ENCODE measurements around the gene CFAP44. TPM values are rescaled to one million over a fixed set of nuclear protein-coding genes. Genes with fewer than 3 reads are reported as not detected.
"Not testable (repeated sequence)": the region's sequence is repeated elsewhere in the genome, so short reads cannot be mapped to it uniquely, and the experiment has no call there.

The CFAP44 gene
- total RNA-seq, 1 donor = 5.8 TPM

DNA sequence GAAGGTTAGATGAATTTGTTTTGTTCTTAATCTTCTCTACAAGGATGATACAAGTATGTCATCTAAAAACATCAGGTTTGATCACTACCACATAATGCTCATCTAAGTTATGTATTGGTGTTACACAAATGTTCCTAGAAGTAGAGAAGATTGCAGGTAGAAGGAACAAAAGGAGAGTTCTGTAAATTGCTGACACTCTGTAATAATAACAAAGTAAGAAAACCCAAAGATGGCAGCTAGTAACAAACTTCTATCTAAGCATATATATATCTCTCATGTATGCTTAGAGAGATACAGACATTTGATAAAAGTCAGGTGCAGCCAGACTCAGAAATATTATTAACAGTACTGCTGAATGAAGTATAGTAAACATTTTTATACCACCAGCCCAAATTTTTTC, 20.2 kb upstream of the CFAP44 start:
- H3K4me3 ChIP-seq (ENCODE audit: insufficient read depth, low read length) = no peak overlapping the region
- no peaks in the 10 kb centered on the region for H3K36me3 ChIP-seq (ENCODE audit: insufficient read depth, low read length)
- H3K79me2 ChIP-seq (ENCODE audit: insufficient read depth, low read length) = no peaks in the 10 kb centered on the region
- no peaks in the 10 kb centered on the region for H4K20me1 ChIP-seq (ENCODE audit: insufficient read depth, low read length)
- H2AFZ ChIP-seq (ENCODE audit: low read length) = no peak overlapping the region
- H3K4me2 ChIP-seq (ENCODE audit: insufficient read depth, low read length) = no peak overlapping the region
- TF ChIP-seq, protein P1, sequence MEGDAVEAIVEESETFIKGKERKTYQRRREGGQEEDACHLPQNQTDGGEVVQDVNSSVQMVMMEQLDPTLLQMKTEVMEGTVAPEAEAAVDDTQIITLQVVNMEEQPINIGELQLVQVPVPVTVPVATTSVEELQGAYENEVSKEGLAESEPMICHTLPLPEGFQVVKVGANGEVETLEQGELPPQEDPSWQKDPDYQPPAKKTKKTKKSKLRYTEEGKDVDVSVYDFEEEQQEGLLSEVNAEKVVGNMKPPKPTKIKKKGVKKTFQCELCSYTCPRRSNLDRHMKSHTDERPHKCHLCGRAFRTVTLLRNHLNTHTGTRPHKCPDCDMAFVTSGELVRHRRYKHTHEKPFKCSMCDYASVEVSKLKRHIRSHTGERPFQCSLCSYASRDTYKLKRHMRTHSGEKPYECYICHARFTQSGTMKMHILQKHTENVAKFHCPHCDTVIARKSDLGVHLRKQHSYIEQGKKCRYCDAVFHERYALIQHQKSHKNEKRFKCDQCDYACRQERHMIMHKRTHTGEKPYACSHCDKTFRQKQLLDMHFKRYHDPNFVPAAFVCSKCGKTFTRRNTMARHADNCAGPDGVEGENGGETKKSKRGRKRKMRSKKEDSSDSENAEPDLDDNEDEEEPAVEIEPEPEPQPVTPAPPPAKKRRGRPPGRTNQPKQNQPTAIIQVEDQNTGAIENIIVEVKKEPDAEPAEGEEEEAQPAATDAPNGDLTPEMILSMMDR (IDR thresholded peaks at IDR 0.05; ENCODE audit: extremely low read depth, low read depth, low read length) = no peak
- no peak for DNase-seq (ENCODE audit: insufficient read length, low spot score, missing footprints)
- H3K27ac ChIP-seq (ENCODE audit: low read depth, low read length) = no peak overlapping the region
- H3K9me3 ChIP-seq (ENCODE audit: low read depth, low read length) = no peaks in the 10 kb centered on the region
- no peaks in the 10 kb centered on the region for H3K27me3 ChIP-seq (ENCODE audit: insufficient read depth, low read length)
- H3K4me1 ChIP-seq (ENCODE audit: insufficient read depth, low read length) = no peaks in the 10 kb centered on the region

DNA sequence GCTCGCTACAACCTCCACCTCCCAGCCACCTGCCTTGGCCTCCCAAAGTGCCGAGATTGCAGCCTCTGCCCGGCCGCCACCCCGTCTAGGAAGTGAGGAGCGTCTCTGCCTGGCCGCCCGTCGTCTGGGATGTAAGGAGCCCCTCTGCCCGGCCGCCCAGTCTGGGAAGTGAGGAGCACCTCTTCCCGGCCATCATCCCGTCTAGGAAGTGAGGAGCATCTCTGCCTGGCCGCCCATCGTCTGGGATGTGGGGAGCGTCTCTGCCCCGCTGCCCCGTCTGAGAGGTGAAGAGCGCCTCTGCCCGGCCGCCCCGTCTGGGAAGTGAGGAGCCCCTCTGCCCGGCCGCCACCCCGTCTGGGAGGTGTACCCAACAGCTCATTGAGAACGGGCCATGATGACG, 17.3 kb upstream of the CFAP44 start:
- H3K4me1 ChIP-seq (ENCODE audit: insufficient read depth, low read length); H3K27ac ChIP-seq (ENCODE audit: low read depth, low read length); H3K36me3 ChIP-seq (ENCODE audit: insufficient read depth, low read length); H3K4me3 ChIP-seq (ENCODE audit: insufficient read depth, low read length); H3K9me3 ChIP-seq (ENCODE audit: low read depth, low read length); H3K27me3 ChIP-seq (ENCODE audit: insufficient read depth, low read length); H3K4me2 ChIP-seq (ENCODE audit: insufficient read depth, low read length); DNase-seq (ENCODE audit: insufficient read length, low spot score, missing footprints); H4K20me1 ChIP-seq (ENCODE audit: insufficient read depth, low read length); H3K79me2 ChIP-seq (ENCODE audit: insufficient read depth, low read length); H2AFZ ChIP-seq (ENCODE audit: low read length): not testable (repeated sequence)

DNA sequence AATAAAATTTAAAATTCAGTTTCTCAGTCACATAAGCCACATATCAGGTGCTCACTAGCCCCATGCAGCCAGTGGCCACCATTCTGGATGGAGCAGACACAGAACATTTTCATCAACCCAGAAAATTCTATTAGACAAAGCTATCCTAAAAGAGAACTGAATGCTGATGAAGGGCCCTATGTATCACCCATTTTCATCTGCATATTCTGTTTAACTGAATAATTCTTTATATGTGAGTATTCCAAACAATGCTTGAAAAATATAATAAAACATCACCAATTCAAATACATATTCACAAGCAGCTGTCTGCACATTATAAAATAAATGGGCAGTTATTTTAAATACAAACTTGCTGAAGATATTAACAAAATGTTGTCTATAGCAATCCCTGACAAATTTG, 14.2 kb upstream of the CFAP44 start:
- H4K20me1 ChIP-seq (ENCODE audit: insufficient read depth, low read length) = no peaks in the 10 kb centered on the region
- TF ChIP-seq, protein P1 (IDR thresholded peaks at IDR 0.05; ENCODE audit: extremely low read depth, low read depth, low read length) = no peak
- H2AFZ ChIP-seq (ENCODE audit: low read length) = no peak overlapping the region
- peaks cover 10% of the 10 kb centered on the region for H3K36me3 ChIP-seq (ENCODE audit: insufficient read depth, low read length)
- H3K79me2 ChIP-seq (ENCODE audit: insufficient read depth, low read length) = no peaks in the 10 kb centered on the region
- no peaks in the 10 kb centered on the region for H3K9me3 ChIP-seq (ENCODE audit: low read depth, low read length)
- DNase-seq (ENCODE audit: insufficient read length, low spot score, missing footprints) = no peak
- no peak overlapping the region for H3K4me3 ChIP-seq (ENCODE audit: insufficient read depth, low read length)
- H3K4me1 ChIP-seq (ENCODE audit: insufficient read depth, low read length) = no peaks in the 10 kb centered on the region
- H3K27me3 ChIP-seq (ENCODE audit: insufficient read depth, low read length) = no peaks in the 10 kb centered on the region
- H3K4me2 ChIP-seq (ENCODE audit: insufficient read depth, low read length) = no peak overlapping the region
- no peak overlapping the region for H3K27ac ChIP-seq (ENCODE audit: low read depth, low read length)

DNA sequence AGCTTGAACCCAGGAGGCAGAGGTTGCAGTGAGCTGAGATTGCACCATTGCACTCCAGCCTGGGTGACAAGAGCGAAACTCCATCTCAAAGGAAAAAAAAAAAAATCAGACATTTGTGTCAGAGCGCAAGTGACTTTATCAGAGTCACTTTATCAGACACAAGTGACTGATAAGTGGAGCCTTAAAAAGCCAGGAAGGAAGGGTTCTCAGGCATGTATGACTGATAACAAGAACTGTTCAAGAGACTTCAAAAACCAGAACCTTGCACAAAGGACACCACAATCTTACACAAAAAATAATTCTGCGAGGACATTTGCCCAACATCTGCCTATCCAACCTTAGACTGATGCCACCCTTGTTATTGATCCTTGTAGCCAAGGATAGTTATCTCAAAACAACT, 13.3 kb upstream of the CFAP44 start:
- Histone ChIP-seq H3K4me2 (ENCODE audit: insufficient read depth, low read length) (no peak overlapping the region), H3K79me2 (ENCODE audit: insufficient read depth, low read length) (no peaks in the 10 kb centered on the region), H3K9me3 (ENCODE audit: low read depth, low read length) (no peaks in the 10 kb centered on the region), H3K36me3 (ENCODE audit: insufficient read depth, low read length) (peaks cover 10% of the 10 kb centered on the region), H3K27ac (ENCODE audit: low read depth, low read length) (no peak overlapping the region), H3K4me1 (ENCODE audit: insufficient read depth, low read length) (no peaks in the 10 kb centered on the region), H4K20me1 (ENCODE audit: insufficient read depth, low read length) (no peaks in the 10 kb centered on the region), H3K4me3 (ENCODE audit: insufficient read depth, low read length) (no peak overlapping the region), H2AFZ (ENCODE audit: low read length) (no peak overlapping the region), H3K27me3 (ENCODE audit: insufficient read depth, low read length) (no peaks in the 10 kb centered on the region)
- no peak for DNase-seq (ENCODE audit: insufficient read length, low spot score, missing footprints)
- TF ChIP-seq, protein P1 (IDR thresholded peaks at IDR 0.05; ENCODE audit: extremely low read depth, low read depth, low read length) = no peak
